Peyer's patch (tissue), 4 donors: ENCODE data around the gene LDLRAD3.

Experiments used
- POLR2A ChIP-seq, 2 donors: fragments of 450-650 bp; IDR thresholded peaks; one replicate each; pipeline ENCODE4 v1.5.1; 2017; ENCODE audit warnings: antibody characterized with exemption in 2 of 2, mild to moderate bottlenecking in 2 of 2, moderate library complexity in 2 of 2
- TF ChIP-seq, protein P1 (sequence below), 6 experiments: fragments of 450-650 bp in 4 of 6; fragments of 200-600 bp in 2 of 6; sonication (generic) in 1 of 6; IDR thresholded peaks; one replicate each; pipeline ENCODE4 v1.5.1; 2017 to 2019; ENCODE audit warnings: antibody characterized with exemption in 6 of 6, mild to moderate bottlenecking in 3 of 6, moderate library complexity in 1 of 6

GRCh38 chr11:36035999-36036398 is 92.1 kb downstream of the LDLRAD3 start:
- TF ChIP-seq POLR2A (IDR thresholded peaks at IDR 0.05), result no peak
- TF ChIP-seq, protein P1, sequence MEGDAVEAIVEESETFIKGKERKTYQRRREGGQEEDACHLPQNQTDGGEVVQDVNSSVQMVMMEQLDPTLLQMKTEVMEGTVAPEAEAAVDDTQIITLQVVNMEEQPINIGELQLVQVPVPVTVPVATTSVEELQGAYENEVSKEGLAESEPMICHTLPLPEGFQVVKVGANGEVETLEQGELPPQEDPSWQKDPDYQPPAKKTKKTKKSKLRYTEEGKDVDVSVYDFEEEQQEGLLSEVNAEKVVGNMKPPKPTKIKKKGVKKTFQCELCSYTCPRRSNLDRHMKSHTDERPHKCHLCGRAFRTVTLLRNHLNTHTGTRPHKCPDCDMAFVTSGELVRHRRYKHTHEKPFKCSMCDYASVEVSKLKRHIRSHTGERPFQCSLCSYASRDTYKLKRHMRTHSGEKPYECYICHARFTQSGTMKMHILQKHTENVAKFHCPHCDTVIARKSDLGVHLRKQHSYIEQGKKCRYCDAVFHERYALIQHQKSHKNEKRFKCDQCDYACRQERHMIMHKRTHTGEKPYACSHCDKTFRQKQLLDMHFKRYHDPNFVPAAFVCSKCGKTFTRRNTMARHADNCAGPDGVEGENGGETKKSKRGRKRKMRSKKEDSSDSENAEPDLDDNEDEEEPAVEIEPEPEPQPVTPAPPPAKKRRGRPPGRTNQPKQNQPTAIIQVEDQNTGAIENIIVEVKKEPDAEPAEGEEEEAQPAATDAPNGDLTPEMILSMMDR (IDR thresholded peaks at IDR 0.05), result no peak
